ENCODE data around the gene MAPKAP1. TPM values are rescaled to one million over a fixed set of nuclear protein-coding genes. Genes with fewer than 3 reads are reported as not detected.

The MAPKAP1 gene
- total RNA-seq, 4 donors from 2014 or later = 54.1 to 195 (median 61.9) TPM

GRCh38 chr9:125544484-125544883 is 162.5 kb downstream of the MAPKAP1 start:
- H3K36me3 ChIP-seq = no peaks in the 10 kb centered on the region
- no peaks in the 10 kb centered on the region for H3K4me1 ChIP-seq

GRCh38 chr9:125541840-125542243 is 165.2 kb downstream of the MAPKAP1 start:
- intact Hi-C loops (cut with DNase I; ENCODE audit: low total_unique reads) = no loop called here
- Histone ChIP-seq H3K36me3 (no peaks in the 10 kb centered on the region), H3K27ac (no peak overlapping the region), H3K9me3 (no peaks in the 10 kb centered on the region), H3K27me3 (no peaks in the 10 kb centered on the region), H3K4me1 (peaks cover 0 to 3% of the 10 kb centered on the region in 2 donors), H3K4me3 (no peak overlapping the region)
- no peak for DNase-seq
- TF ChIP-seq, protein P1, sequence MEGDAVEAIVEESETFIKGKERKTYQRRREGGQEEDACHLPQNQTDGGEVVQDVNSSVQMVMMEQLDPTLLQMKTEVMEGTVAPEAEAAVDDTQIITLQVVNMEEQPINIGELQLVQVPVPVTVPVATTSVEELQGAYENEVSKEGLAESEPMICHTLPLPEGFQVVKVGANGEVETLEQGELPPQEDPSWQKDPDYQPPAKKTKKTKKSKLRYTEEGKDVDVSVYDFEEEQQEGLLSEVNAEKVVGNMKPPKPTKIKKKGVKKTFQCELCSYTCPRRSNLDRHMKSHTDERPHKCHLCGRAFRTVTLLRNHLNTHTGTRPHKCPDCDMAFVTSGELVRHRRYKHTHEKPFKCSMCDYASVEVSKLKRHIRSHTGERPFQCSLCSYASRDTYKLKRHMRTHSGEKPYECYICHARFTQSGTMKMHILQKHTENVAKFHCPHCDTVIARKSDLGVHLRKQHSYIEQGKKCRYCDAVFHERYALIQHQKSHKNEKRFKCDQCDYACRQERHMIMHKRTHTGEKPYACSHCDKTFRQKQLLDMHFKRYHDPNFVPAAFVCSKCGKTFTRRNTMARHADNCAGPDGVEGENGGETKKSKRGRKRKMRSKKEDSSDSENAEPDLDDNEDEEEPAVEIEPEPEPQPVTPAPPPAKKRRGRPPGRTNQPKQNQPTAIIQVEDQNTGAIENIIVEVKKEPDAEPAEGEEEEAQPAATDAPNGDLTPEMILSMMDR (IDR thresholded peaks at IDR 0.05) = no peak
- TF ChIP-seq POLR2A (IDR thresholded peaks at IDR 0.05) = no peak

More at GRCh38 chr9:125544484-125544883, 162.5 kb downstream of the MAPKAP1 start:
- TF ChIP-seq, protein P1 (IDR thresholded peaks at IDR 0.05) = no peak
- TF ChIP-seq POLR2A (IDR thresholded peaks at IDR 0.05) = no peak
- no peak overlapping the region for H3K4me3 ChIP-seq
- H3K9me3 ChIP-seq = no peaks in the 10 kb centered on the region
- DNase-seq = no peak
- H3K27me3 ChIP-seq = no peaks in the 10 kb centered on the region
- intact Hi-C loops (cut with DNase I; ENCODE audit: low total_unique reads) = no loop called here
- peak overlapping the region; percentile 38 to 51 for H3K27ac ChIP-seq

DNA sequence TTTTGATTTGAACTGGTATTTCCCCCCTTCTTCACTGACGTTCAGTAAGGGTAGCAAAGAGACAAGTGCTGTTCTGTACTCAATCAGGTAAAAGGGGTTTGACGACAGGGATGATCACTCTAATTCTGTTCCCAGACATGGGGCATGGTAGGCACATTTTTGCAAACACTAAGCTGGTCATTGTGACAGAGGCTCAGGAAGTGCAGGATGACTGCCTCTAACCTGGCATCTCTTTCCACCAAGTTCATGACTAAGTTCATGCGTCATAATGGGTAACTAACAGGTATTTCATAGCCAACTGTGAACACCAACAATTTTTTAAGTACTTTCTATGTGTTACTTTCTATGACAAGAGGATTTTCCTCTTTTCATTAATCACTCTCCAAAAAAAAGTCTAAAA is 166.5 kb downstream of the MAPKAP1 start:
- H3K4me1 ChIP-seq = peaks cover 0 to 3% of the 10 kb centered on the region in 2 donors
- no peaks in the 10 kb centered on the region for H3K27me3 ChIP-seq
- no peaks in the 10 kb centered on the region for H3K9me3 ChIP-seq
- DNase-seq = no peak
- no peak for TF ChIP-seq POLR2A (IDR thresholded peaks at IDR 0.05)
- TF ChIP-seq, protein P1 (IDR thresholded peaks at IDR 0.05) = no peak
- no peak overlapping the region for H3K27ac ChIP-seq
- intact Hi-C loops (cut with DNase I; ENCODE audit: low total_unique reads) = no loop called here
- H3K4me3 ChIP-seq = no peak overlapping the region
- H3K36me3 ChIP-seq = no peaks in the 10 kb centered on the region

- Histone ChIP-seq H3K4me1 (peaks cover 0 to 3% of the 10 kb centered on the region in 2 donors), H3K9me3 (no peaks in the 10 kb centered on the region), H3K27me3 (no peaks in the 10 kb centered on the region), H3K36me3 (no peaks in the 10 kb centered on the region), H3K27ac (no peak overlapping the region), H3K4me3 (no peak overlapping the region)
- intact Hi-C loops (cut with DNase I; ENCODE audit: low total_unique reads) = no loop called here
- TF ChIP-seq, protein P1 (IDR thresholded peaks at IDR 0.05) = no peak
- no peak for TF ChIP-seq POLR2A (IDR thresholded peaks at IDR 0.05)
- no peak for DNase-seq
Observed at GRCh38 chr9:125538092-125538473, 168.9 kb downstream of the MAPKAP1 start.

DNA sequence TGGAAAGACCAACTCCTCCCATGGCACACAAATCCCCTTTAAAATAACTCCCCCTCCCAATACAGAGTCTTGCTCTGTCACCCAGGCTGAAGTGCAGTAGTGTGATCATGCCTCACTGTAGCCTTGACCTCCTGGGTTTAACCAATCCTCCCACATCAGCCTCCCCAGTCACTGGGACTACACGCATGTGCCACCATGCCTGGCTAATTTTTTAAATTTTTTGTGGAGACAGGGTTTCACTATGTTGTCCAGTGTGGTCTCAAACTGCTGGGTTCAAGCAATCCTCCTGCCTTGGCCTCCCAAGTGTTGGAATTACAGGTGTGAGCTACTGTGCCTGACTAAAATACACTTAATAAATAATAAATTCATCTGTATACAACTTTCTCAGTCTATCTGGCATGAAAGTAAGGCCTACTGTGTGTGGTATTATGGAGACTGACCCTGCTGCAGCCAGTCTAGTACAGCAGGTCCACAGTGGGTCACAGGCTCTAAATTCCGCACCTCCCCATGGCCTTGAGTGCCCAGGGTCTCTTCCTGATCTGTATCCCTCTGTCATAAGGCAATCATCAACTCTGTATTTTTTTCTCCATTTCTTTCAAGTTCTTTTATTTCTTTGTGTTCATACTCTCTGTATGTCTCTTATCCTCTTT is 169.4 kb downstream of the MAPKAP1 start:
- intact Hi-C loops (cut with DNase I; ENCODE audit: low total_unique reads) = no loop called here
- no peak for TF ChIP-seq POLR2A (IDR thresholded peaks at IDR 0.05)
- no peaks in the 10 kb centered on the region for H3K36me3 ChIP-seq
- no peaks in the 10 kb centered on the region for H3K9me3 ChIP-seq
- H3K4me3 ChIP-seq = no peak overlapping the region
- H3K27ac ChIP-seq = no peak overlapping the region
- H3K4me1 ChIP-seq = peaks cover 0 to 3% of the 10 kb centered on the region in 2 donors
- H3K27me3 ChIP-seq = no peaks in the 10 kb centered on the region
- no peak for DNase-seq
